Transverse colon (tissue), 4 donors: ENCODE data around the gene CREB5.

Experiments
- EP300 ChIP-seq: sonication (generic); formaldehyde crosslinking; IDR thresholded peaks from one replicate; pipeline ENCODE4 v1.6.1; 2017; ENCODE audit warnings: antibody characterized with exemption, low read depth
- POLR2A ChIP-seq: fragments of 450-650 bp; IDR thresholded peaks from one replicate; pipeline ENCODE4 v1.6.1; 2016; ENCODE audit warnings: antibody characterized with exemption, mild to moderate bottlenecking, moderate library complexity
- POLR2AphosphoS5 ChIP-seq, 3 donors: sonication (generic); formaldehyde crosslinking; IDR thresholded peaks; one replicate each; pipeline ENCODE4 v1.6.1; 2016; ENCODE audit warnings: antibody characterized with exemption in 3 of 3
- TF ChIP-seq, protein P1 (sequence below), 5 experiments: fragments of 200-600 bp in 3 of 5; fragments of 450-650 bp in 2 of 5; sonication (generic) in 3 of 5; IDR thresholded peaks; 1 replicate in 2 of 5; 2 replicates in 3 of 5; pipeline ENCODE4 v1.5.1; 2016 to 2017; ENCODE audit warnings: antibody characterized with exemption in 5 of 5, inconsistent platforms in 3 of 5, mild to moderate bottlenecking in 2 of 5, moderate library complexity in 1 of 5

DNA sequence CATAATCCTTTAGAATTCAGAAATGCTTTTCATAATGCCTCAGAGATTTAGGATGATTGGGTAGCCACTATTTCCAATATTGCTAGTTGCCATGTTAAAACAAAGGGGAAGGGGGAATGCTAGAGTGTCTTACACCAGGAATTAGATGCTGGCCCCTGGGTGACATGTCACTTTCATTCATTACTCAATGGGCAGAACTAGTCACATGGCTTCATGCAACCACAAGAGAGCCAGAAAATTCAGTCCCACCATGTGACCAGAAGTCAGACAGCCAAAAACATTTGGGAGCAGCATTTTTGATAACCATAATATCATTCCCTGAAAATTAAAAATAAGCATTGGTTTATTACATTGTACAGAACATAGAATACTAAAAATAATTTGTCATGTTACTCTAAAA is 81.2 kb downstream of the CREB5 start:
- TF ChIP-seq, protein P1, sequence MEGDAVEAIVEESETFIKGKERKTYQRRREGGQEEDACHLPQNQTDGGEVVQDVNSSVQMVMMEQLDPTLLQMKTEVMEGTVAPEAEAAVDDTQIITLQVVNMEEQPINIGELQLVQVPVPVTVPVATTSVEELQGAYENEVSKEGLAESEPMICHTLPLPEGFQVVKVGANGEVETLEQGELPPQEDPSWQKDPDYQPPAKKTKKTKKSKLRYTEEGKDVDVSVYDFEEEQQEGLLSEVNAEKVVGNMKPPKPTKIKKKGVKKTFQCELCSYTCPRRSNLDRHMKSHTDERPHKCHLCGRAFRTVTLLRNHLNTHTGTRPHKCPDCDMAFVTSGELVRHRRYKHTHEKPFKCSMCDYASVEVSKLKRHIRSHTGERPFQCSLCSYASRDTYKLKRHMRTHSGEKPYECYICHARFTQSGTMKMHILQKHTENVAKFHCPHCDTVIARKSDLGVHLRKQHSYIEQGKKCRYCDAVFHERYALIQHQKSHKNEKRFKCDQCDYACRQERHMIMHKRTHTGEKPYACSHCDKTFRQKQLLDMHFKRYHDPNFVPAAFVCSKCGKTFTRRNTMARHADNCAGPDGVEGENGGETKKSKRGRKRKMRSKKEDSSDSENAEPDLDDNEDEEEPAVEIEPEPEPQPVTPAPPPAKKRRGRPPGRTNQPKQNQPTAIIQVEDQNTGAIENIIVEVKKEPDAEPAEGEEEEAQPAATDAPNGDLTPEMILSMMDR (IDR thresholded peaks at IDR 0.05) = no peak
- TF ChIP-seq POLR2AphosphoS5 (IDR thresholded peaks at IDR 0.05) = no peak
- no peak for TF ChIP-seq POLR2A
- no peak for TF ChIP-seq EP300
